HEK293T (cell line): ENCODE results near the gene UMODL1.

Experiments used
- ARNT ChIP-seq: fragments of 450-650 bp; IDR thresholded peaks from 2 replicates; pipeline ENCODE4 v1.6.1; 2017; ENCODE audit warnings: mild to moderate bottlenecking
- CTBP1 ChIP-seq: fragments of 450-650 bp; IDR thresholded peaks from 2 replicates; pipeline ENCODE4 v1.6.1; 2016; ENCODE audit warnings: borderline replicate concordance
- ELF4 ChIP-seq: fragments of 450-650 bp; IDR thresholded peaks from 2 replicates; pipeline ENCODE4 v1.6.1; 2017; ENCODE audit warnings: antibody characterized with exemption
- FOXK2 ChIP-seq: fragments of 450-650 bp; IDR thresholded peaks from 2 replicates; pipeline ENCODE4 v1.6.1; 2016; ENCODE audit warnings: mild to moderate bottlenecking
- FOXM1 ChIP-seq: fragments of 450-650 bp; IDR thresholded peaks from 2 replicates; pipeline ENCODE4 v1.6.1; 2017; ENCODE audit warnings: mild to moderate bottlenecking, borderline replicate concordance
- SP1 ChIP-seq: fragments of 450-650 bp; IDR thresholded peaks from 2 replicates; pipeline ENCODE4 v1.6.1; 2017
- SUZ12 ChIP-seq: fragments of 450-650 bp; IDR thresholded peaks from 2 replicates; pipeline ENCODE4 v1.6.1; 2016; ENCODE audit warnings: mild to moderate bottlenecking
- TARDBP ChIP-seq: fragments of 450-650 bp; IDR thresholded peaks from 2 replicates; pipeline ENCODE4 v1.6.1; 2016
- TF ChIP-seq, protein P1 (sequence below): fragments of 450-650 bp; IDR thresholded peaks from 2 replicates; pipeline ENCODE4 v1.6.1; 2016

- TF ChIP-seq TARDBP (no peak), SUZ12 (no peak), FOXM1 (no peak), FOXK2 (no peak), SP1 (no peak), ARNT (no peak), ELF4 (no peak), CTBP1 (no peak)
- TF ChIP-seq, protein P1, sequence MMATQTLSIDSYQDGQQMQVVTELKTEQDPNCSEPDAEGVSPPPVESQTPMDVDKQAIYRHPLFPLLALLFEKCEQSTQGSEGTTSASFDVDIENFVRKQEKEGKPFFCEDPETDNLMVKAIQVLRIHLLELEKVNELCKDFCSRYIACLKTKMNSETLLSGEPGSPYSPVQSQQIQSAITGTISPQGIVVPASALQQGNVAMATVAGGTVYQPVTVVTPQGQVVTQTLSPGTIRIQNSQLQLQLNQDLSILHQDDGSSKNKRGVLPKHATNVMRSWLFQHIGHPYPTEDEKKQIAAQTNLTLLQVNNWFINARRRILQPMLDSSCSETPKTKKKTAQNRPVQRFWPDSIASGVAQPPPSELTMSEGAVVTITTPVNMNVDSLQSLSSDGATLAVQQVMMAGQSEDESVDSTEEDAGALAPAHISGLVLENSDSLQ, result no peak
Measured at GRCh38 chr21:42047821-42048613, 23.1 kb upstream of the UMODL1 start.
